Panc1 (cell line): ENCODE measurements around the gene MDC1. TPM values are rescaled to one million over a fixed set of nuclear protein-coding genes. Genes with fewer than 3 reads are reported as not detected.
"Not testable (repeated sequence)": the region's sequence is repeated elsewhere in the genome, so short reads cannot be mapped to it uniquely, and the experiment has no call there.

Experiments used
- ATAC-seq: fragments of 200-7000 bp; cut with Tn5 transposase; 2 replicates; pipeline ENCODE4 v1.9.1; 2020; ENCODE audit warnings: mild to moderate bottlenecking, moderate library complexity
- BruUV-seq: library from RNA; stranded (reverse); fragments of 400-500 nt; replicated peaks from 2 replicates; lab custom pipeline; 2021; lab: Mats Ljungman, UMichigan
- CTCF ChIA-PET: fragments of 300-600 bp; sonication (Branson Sonifier 250); formaldehyde crosslinking; loops from one replicate; lab custom pipeline; 2022; ENCODE audit warnings: antibody characterized with exemption; lab: Charles Lee
- POLR2A ChIA-PET: fragments of 300-600 bp; sonication (Branson Sonifier 250); formaldehyde crosslinking; loops from one replicate; lab custom pipeline; 2022; ENCODE audit warnings: antibody characterized with exemption; lab: Charles Lee
- DNase-seq: peaks from one replicate; pipeline ENCODE4 v3.0.0-alpha.2; 2010; ENCODE audit warnings: low read depth, low spot score
- H3K27ac ChIP-seq: 2 replicates; pipeline ENCODE4 v1.5.1; 2011; ENCODE audit warnings: mild to moderate bottlenecking, low read length, inconsistent platforms
- H3K27me3 ChIP-seq: fragments of 200-500 bp; sonication (Bioruptor generic); 2 replicates; pipeline ENCODE4 v1.6.0; 2014; ENCODE audit warnings: low read length, inconsistent platforms; ENCODE audit not compliant: control insufficient read depth, insufficient read depth
- H3K36me3 ChIP-seq: fragments of 200-500 bp; sonication (Bioruptor generic); 2 replicates; pipeline ENCODE4 v1.5.1; 2014; ENCODE audit warnings: inconsistent platforms, mild to moderate bottlenecking, low read length, moderate library complexity; ENCODE audit not compliant: control insufficient read depth, insufficient read depth
- H3K4me1 ChIP-seq: 2 replicates; pipeline ENCODE4 v1.5.1; 2011; ENCODE audit warnings: inconsistent platforms, mild to moderate bottlenecking, low read length, moderate library complexity; ENCODE audit not compliant: control insufficient read depth, insufficient read depth
- H3K4me3 ChIP-seq, 2 experiments: 2 replicates each; pipeline ENCODE4 v1.5.1; 2011 to 2012; ENCODE audit warnings: low read depth in 2 of 2, low read length in 2 of 2, mild to moderate bottlenecking in 2 of 2, inconsistent platforms in 1 of 2, moderate library complexity in 1 of 2
- H3K9me3 ChIP-seq: fragments of 200-500 bp; sonication (Bioruptor generic); 2 replicates; pipeline ENCODE4 v1.5.1; 2014; ENCODE audit warnings: low read depth, mild to moderate bottlenecking, inconsistent platforms, low read length, moderate library complexity; ENCODE audit not compliant: control insufficient read depth, insufficient read depth
- CTCF ChIP-seq: fragments of 450-650 bp; IDR thresholded peaks from 2 replicates; pipeline ENCODE4 v1.5.1; 2017; ENCODE audit warnings: mild to moderate bottlenecking
- POLR2AphosphoS5 ChIP-seq: IDR thresholded peaks from 2 replicates; pipeline ENCODE4 v1.6.1; 2012; ENCODE audit warnings: mild to moderate bottlenecking, low read depth, low read length, moderate library complexity
- REST ChIP-seq, 2 experiments: IDR thresholded peaks; 2 replicates each; pipeline ENCODE4 v1.6.1; 2011 to 2012; ENCODE audit warnings: low read depth in 2 of 2, control low read depth in 1 of 2, low read length in 1 of 2, mild to moderate bottlenecking in 1 of 2, moderate library complexity in 1 of 2; ENCODE audit not compliant: insufficient read depth in 1 of 2
- SIN3A ChIP-seq: IDR thresholded peaks from 2 replicates; pipeline ENCODE4 v1.6.1; 2012; ENCODE audit warnings: low read depth, mild to moderate bottlenecking, low read length, moderate library complexity, borderline replicate concordance; ENCODE audit not compliant: insufficient read depth
- TCF7L2 ChIP-seq: IDR thresholded peaks from 2 replicates; pipeline ENCODE4 v1.6.1; 2011; ENCODE audit warnings: mild to moderate bottlenecking, low read depth, low read length, inconsistent platforms
- in situ Hi-C: cut with HindIII; loops from 2 replicates; pipeline ENCODE4 v1.10.0; 2016; ENCODE audit warnings: low sequenced_read_pairs, low pct_unique_long_range_greater_than_20kb
- intact Hi-C: fragments of 100-400 bp; cut with micrococcal nuclease; formaldehyde crosslinking; loops from one replicate; pipeline ENCODE4 v1.10.0; 2022; ENCODE audit not compliant: unreplicated experiment
- total RNA-seq: library from RNA; stranded (reverse); gene quantifications from one replicate; pipeline ENCODE4 v1.2.1, GENCODE V29; 2021; ENCODE audit not compliant: unreplicated experiment

The MDC1 gene
- total RNA-seq, 1 experiment from 2014 or later = 68.6 TPM

GRCh38 chr6:30759575-30760239, 42.6 kb upstream of the MDC1 start:
- H3K36me3 ChIP-seq = no peaks in the 10 kb centered on the region
- DNase-seq (no peak), ATAC-seq (peak; percentile 50; the same call in 1 of the 2 replicates)
- peaks cover 8% of the 10 kb centered on the region; the same call in 1 of the 2 replicates for H3K4me1 ChIP-seq
- intact Hi-C loops = no loop called here
- no peaks in the 10 kb centered on the region for H3K9me3 ChIP-seq
- no TSS peak for BruUV-seq
- TF ChIP-seq REST (IDR thresholded peaks at IDR 0.05; ENCODE audit: insufficient read depth in 1 of 2, low read depth in 2 of 2, low read length in 1 of 2) (no peak), POLR2AphosphoS5 (no peak), SIN3A (no peak), CTCF (no peak), TCF7L2 (no peak)
- H3K4me3 ChIP-seq = no peak overlapping the region
- CTCF ChIA-PET = no interaction called here
- no peaks in the 10 kb centered on the region for H3K27me3 ChIP-seq
- POLR2A ChIA-PET = interaction anchor here (0.7 kb wide), 1 partner anchor 311 kb away, joined by 3 read pairs; no protein-coding TSS in a partner anchor
- in situ Hi-C loops = no loop called here
- peak overlapping the region; percentile 76 for H3K27ac ChIP-seq

- ATAC-seq (no peak), DNase-seq (no peak)
- TF ChIP-seq CTCF (no peak), SIN3A (no peak), TCF7L2 (no peak), REST (IDR thresholded peaks at IDR 0.05; ENCODE audit: insufficient read depth in 1 of 2, low read depth in 2 of 2, low read length in 1 of 2) (no peak), POLR2AphosphoS5 (no peak)
- H3K36me3 ChIP-seq = no peaks in the 10 kb centered on the region
- H3K27ac ChIP-seq = peak overlapping the region; percentile 67; the same call in 1 of the 2 replicates
- POLR2A ChIA-PET = no interaction called here
- intact Hi-C loops = no loop called here
- BruUV-seq = no TSS peak
- CTCF ChIA-PET = interaction anchor here (0.6 kb wide), 1 partner anchor 10 kb away, joined by 3 read pairs; no protein-coding TSS in a partner anchor
- peaks cover 18% of the 10 kb centered on the region for H3K4me1 ChIP-seq
- in situ Hi-C loops = no loop called here
- H3K9me3 ChIP-seq = no peaks in the 10 kb centered on the region
- H3K27me3 ChIP-seq = no peaks in the 10 kb centered on the region
- H3K4me3 ChIP-seq = no peak overlapping the region
Observed at GRCh38 chr6:30757261-30757904, 40.3 kb upstream of the MDC1 start.

GRCh38 chr6:30756405-30757003, 39.4 kb upstream of the MDC1 start:
- not testable (repeated sequence) for BruUV-seq

More at GRCh38 chr6:30756405-30757003, 39.4 kb upstream of the MDC1 start:
- DNase-seq, H3K4me3 ChIP-seq, H3K36me3 ChIP-seq, H3K9me3 ChIP-seq, H3K27me3 ChIP-seq, in situ Hi-C loops, ATAC-seq, intact Hi-C loops, POLR2A ChIA-PET: not testable (repeated sequence)
- CTCF ChIA-PET = interaction anchor here (0.6 kb wide), 1 partner anchor 11 kb away, joined by 3 read pairs; no protein-coding TSS in a partner anchor
- peak overlapping the region; percentile 1; the same call in 1 of the 2 replicates for H3K27ac ChIP-seq
- H3K4me1 ChIP-seq = peaks cover 27% of the 10 kb centered on the region
